A549 (cell line): Measurements from ENCODE around the gene WDSUB1. TPM values are rescaled to one million over a fixed set of nuclear protein-coding genes. Genes with fewer than 3 reads are reported as not detected.

ENCODE experiments used
- ATAC-seq, 2 experiments: fragments of 200-7000 bp in 1 of 2; fragments of >200 bp in 1 of 2; cut with Nextera tagmentation in 1 of 2; cut with Tn5 transposase in 1 of 2; 3 replicates each; pipeline versions ENCODE4 v1.8.0 to v1.9.1; 2018 to 2020; ENCODE audit warnings: mild to moderate bottlenecking in 1 of 2, moderate library complexity in 1 of 2
- CTCF ChIA-PET: fragments of 300-600 bp; sonication (Branson Sonifier 250); formaldehyde crosslinking; extraction: SDS; loops from one replicate; lab custom pipeline; 2021; ENCODE audit warnings: antibody characterized with exemption, inconsistent platforms; lab: Yijun Ruan, JAX
- POLR2A ChIA-PET: fragments of 350-600 bp; formaldehyde crosslinking; extraction: SDS; loops from one replicate; lab custom pipeline; 2021; ENCODE audit warnings: antibody characterized with exemption, inconsistent platforms; lab: Yijun Ruan, JAX
- DNase-seq, 2 experiments: peaks; one replicate each; pipeline versions ENCODE4 v3.0.0 to v3.0.0-alpha.2; 2011 to 2016; ENCODE audit warnings: low read depth in 1 of 2, low spot score in 1 of 2
- FAIRE-seq: peaks from 2 replicates; lab custom pipeline; 2011; peaks lifted over from hg19 to GRCh38; lab: Jason Lieb, UNC
- H3K27ac ChIP-seq, 2 experiments: fragments of >200 bp; sonication (Bioruptor Twin); formaldehyde crosslinking; 3 replicates each; pipeline ENCODE4 v1.5.1; 2016 to 2017
- H3K4me1 ChIP-seq: fragments of >200 bp; sonication (Bioruptor Twin); formaldehyde crosslinking; 3 replicates; pipeline ENCODE4 v1.6.1; 2016
- H3K4me2 ChIP-seq: fragments of >200 bp; sonication (Bioruptor Twin); formaldehyde crosslinking; 3 replicates; pipeline ENCODE4 v1.6.1; 2016
- H3K4me3 ChIP-seq: fragments of >200 bp; sonication (Bioruptor Twin); formaldehyde crosslinking; 3 replicates; pipeline ENCODE4 v1.5.1; 2016
- H3K9me3 ChIP-seq: fragments of >200 bp; sonication (Bioruptor Twin); formaldehyde crosslinking; 3 replicates; pipeline ENCODE4 v1.6.1; 2016
- BHLHE40 ChIP-seq: IDR thresholded peaks from 2 replicates; pipeline ENCODE4 v1.6.1; 2012; ENCODE audit warnings: low read depth, low read length, inconsistent platforms
- CBX8 ChIP-seq: fragments of 200-600 bp; sonication (generic); IDR thresholded peaks from 2 replicates; pipeline ENCODE4 v1.6.1; 2016
- CEBPB ChIP-seq, 2 experiments: fragments of >200 bp in 1 of 2; sonication (Bioruptor Twin) in 1 of 2; formaldehyde crosslinking in 1 of 2; IDR thresholded peaks; 2 replicates each; pipeline ENCODE4 v1.6.1; 2012 to 2016
- CHD4 ChIP-seq: fragments of 200-600 bp; sonication (generic); IDR thresholded peaks from 2 replicates; pipeline ENCODE4 v1.6.1; 2016; ENCODE audit warnings: antibody characterized with exemption, mild to moderate bottlenecking, borderline replicate concordance
- CTCF ChIP-seq: fragments of >200 bp; sonication (Bioruptor Twin); formaldehyde crosslinking; IDR thresholded peaks from 3 replicates; pipeline ENCODE4 v1.5.1; 2016
- ELK1 ChIP-seq: fragments of 150-350 bp; IDR thresholded peaks from 2 replicates; pipeline ENCODE4 v1.6.1; 2014; ENCODE audit warnings: low read depth, mild to moderate bottlenecking, low read length
- GATA3 ChIP-seq: IDR thresholded peaks from 2 replicates; pipeline ENCODE4 v1.6.1; 2012; ENCODE audit warnings: borderline replicate concordance
- HDAC2 ChIP-seq: fragments of 200-600 bp; sonication (generic); IDR thresholded peaks from 2 replicates; pipeline ENCODE4 v1.6.1; 2016
- HMGXB4 ChIP-seq: fragments of 250-450 bp; sonication (Bioruptor Pico); IDR thresholded peaks from 2 replicates; pipeline ENCODE4 v1.5.0; 2021; ENCODE audit warnings: mild to moderate bottlenecking, moderate library complexity, borderline replicate concordance
- JUN ChIP-seq, 2 experiments: fragments of >200 bp; sonication (Bioruptor Twin); formaldehyde crosslinking; IDR thresholded peaks; 2 replicates in 1 of 2; 3 replicates in 1 of 2; pipeline ENCODE4 v1.6.1; 2016 to 2017
- JUNB ChIP-seq: fragments of >200 bp; sonication (Bioruptor Twin); formaldehyde crosslinking; IDR thresholded peaks from 2 replicates; pipeline ENCODE4 v1.6.1; 2016
- KDM1A ChIP-seq: fragments of 200-600 bp; sonication (generic); IDR thresholded peaks from 2 replicates; pipeline ENCODE4 v1.6.1; 2016; ENCODE audit warnings: low read depth, mild to moderate bottlenecking
- MAFK ChIP-seq: fragments of 450-650 bp; IDR thresholded peaks from 2 replicates; pipeline ENCODE4 v1.6.1; 2014; ENCODE audit not compliant: partially characterized antibody
- MYC ChIP-seq: IDR thresholded peaks from 2 replicates; pipeline ENCODE4 v1.6.1; 2012; ENCODE audit warnings: mild to moderate bottlenecking, inconsistent platforms, low read length, improper control_type of control experiment, borderline replicate concordance
- PHF8 ChIP-seq: fragments of 200-600 bp; sonication (generic); IDR thresholded peaks from 2 replicates; pipeline ENCODE4 v1.6.1; 2016; ENCODE audit warnings: low read depth, mild to moderate bottlenecking, antibody characterized with exemption, moderate library complexity, borderline replicate concordance
- RARB ChIP-seq: fragments of 250-450 bp; sonication (Bioruptor Pico); IDR thresholded peaks from 2 replicates; pipeline ENCODE4 v1.8.0; 2021; ENCODE audit warnings: mild to moderate bottlenecking, moderate library complexity
- RCOR1 ChIP-seq: fragments of 150-350 bp; IDR thresholded peaks from 2 replicates; pipeline ENCODE4 v1.6.1; 2014; ENCODE audit warnings: antibody characterized with exemption, low read length, low read depth
- RFX5 ChIP-seq: fragments of 450-650 bp; IDR thresholded peaks from 2 replicates; pipeline ENCODE4 v1.7.1; 2014; ENCODE audit warnings: antibody characterized with exemption, mild to moderate bottlenecking, moderate library complexity
- SMC3 ChIP-seq: fragments of >200 bp; sonication (Bioruptor Twin); formaldehyde crosslinking; IDR thresholded peaks from 3 replicates; pipeline ENCODE4 v1.6.1; 2018; ENCODE audit warnings: inconsistent platforms
- TFCP2L1 ChIP-seq: fragments of 250-450 bp; sonication (Bioruptor Pico); IDR thresholded peaks from 2 replicates; pipeline ENCODE4 v1.5.0; 2021; ENCODE audit warnings: mild to moderate bottlenecking
- TP53 ChIP-seq: fragments of 250-450 bp; sonication (Bioruptor Pico); IDR thresholded peaks from 2 replicates; pipeline ENCODE4 v1.5.0; 2021; ENCODE audit warnings: mild to moderate bottlenecking, moderate library complexity
- USF2 ChIP-seq: fragments of 450-650 bp; IDR thresholded peaks from 2 replicates; pipeline ENCODE4 v1.6.1; 2014; ENCODE audit warnings: antibody characterized with exemption
- ZFP36 ChIP-seq: fragments of 450-650 bp; IDR thresholded peaks from 2 replicates; pipeline ENCODE4 v1.6.1; 2014; ENCODE audit warnings: borderline replicate concordance; ENCODE audit not compliant: partially characterized antibody
- WGBS: methylation state at CpG from one replicate; pipeline ENCODE4 v1.1.6; 2017; ENCODE audit errors: missing lambda C conversion rate; 5-methylcytosine and 5-hydroxymethylcytosine counted together
- polyA plus RNA-seq, 4 experiments: library from polyadenylated mRNA; depleted of rRNA in 3 of 4; stranded (reverse); fragments of >200 nt; fragmentation: RNase III in 1 of 4; extraction: RNeasy Plus Mini Kit Qiagen cat#74134 plus additional on column Dnase treatment in 1 of 4; gene quantifications; 2 replicates in 3 of 4; 3 replicates in 1 of 4; pipeline ENCODE4 v1.2.3, GENCODE V29; 2011 to 2017

The WDSUB1 gene
- polyA plus RNA-seq, 2 of the 4 experiments (the other 2 are of a cell fraction): 9.1 to 11.7 TPM

GRCh38 chr2:159229476-159230144, 56.9 kb downstream of the WDSUB1 start:
- FAIRE-seq (no peak), DNase-seq (no peak)
- Histone ChIP-seq H3K4me3 (no peak overlapping the region), H3K4me1 (peaks cover 8% of the 10 kb centered on the region), H3K27ac (no peak overlapping the region), H3K9me3 (no peaks in the 10 kb centered on the region)
- ChIA-PET CTCF (interaction anchor here (0.6 to 1.3 kb wide), 2 partner anchors 10 to 44 kb away, joined by 3 read pairs; no protein-coding TSS in a partner anchor), POLR2A (no interaction called here)
- 88% methylated on average over 14 of the region's 15 CpGs for WGBS
- no peak for TF ChIP-seq JUN (IDR thresholded peaks at IDR 0.05)
- TF ChIP-seq, all 56 proteins: peak for 0
- H3K4me2 ChIP-seq: no peak overlapping the region
- ATAC-seq: no peak

GRCh38 chr2:159228081-159228581, 58.4 kb downstream of the WDSUB1 start:
- H3K4me2 ChIP-seq: no peak overlapping the region
- POLR2A ChIA-PET: no interaction called here
- ATAC-seq (no peak), FAIRE-seq (no peak), DNase-seq (no peak)
- no peak overlapping the region for H3K4me3 ChIP-seq
- CTCF ChIA-PET: no interaction called here
- H3K9me3 ChIP-seq: no peaks in the 10 kb centered on the region
- H3K4me1 ChIP-seq: peaks cover 8% of the 10 kb centered on the region
- TF ChIP-seq GATA3 (no peak), CBX8 (no peak), CHD4 (no peak), TP53 (no peak), BHLHE40 (no peak), MYC (no peak), CEBPB (IDR thresholded peaks at IDR 0.05) (no peak), SMC3 (no peak), TFCP2L1 (CRISPR knock-in tag) (no peak), ZFP36 (no peak), RARB (CRISPR knock-in tag) (no peak)
- WGBS: 94% methylated on average over 14 of the region's 14 CpGs
- H3K27ac ChIP-seq: no peak overlapping the region

GRCh38 chr2:159227467-159227866, 59.0 kb downstream of the WDSUB1 start:
- CTCF ChIA-PET: no interaction called here
- 60% methylated on average over 3 of the region's 3 CpGs for WGBS
- no peak for FAIRE-seq
- Histone ChIP-seq H3K4me3 (no peak overlapping the region), H3K4me1 (peaks cover 8% of the 10 kb centered on the region), H3K27ac (no peak overlapping the region), H3K4me2 (no peak overlapping the region), H3K9me3 (no peaks in the 10 kb centered on the region)
- no peak for TF ChIP-seq HMGXB4 (CRISPR knock-in tag)
- POLR2A ChIA-PET: no interaction called here
- ATAC-seq: no peak
- DNase-seq: no peak

- ChIA-PET CTCF (no interaction called here), POLR2A (no interaction called here)
- Histone ChIP-seq H3K4me1 (peaks cover 8% of the 10 kb centered on the region), H3K27ac (no peak overlapping the region), H3K9me3 (no peaks in the 10 kb centered on the region), H3K4me3 (no peak overlapping the region), H3K4me2 (no peak overlapping the region)
- DNase-seq: no peak
- no peak for TF ChIP-seq HDAC2
- no peak for TF ChIP-seq ELK1
- no peak for TF ChIP-seq TFCP2L1 (CRISPR knock-in tag)
- TF ChIP-seq RFX5: no peak
- no peak for TF ChIP-seq JUNB
- no peak for TF ChIP-seq PHF8
- TF ChIP-seq RCOR1: no peak
- TF ChIP-seq JUN (IDR thresholded peaks at IDR 0.05): no peak
- TF ChIP-seq USF2: no peak
- no peak for TF ChIP-seq CTCF
- TF ChIP-seq MAFK: no peak
- TF ChIP-seq KDM1A: no peak
- no peak for TF ChIP-seq CEBPB (IDR thresholded peaks at IDR 0.05)
- no peak for ATAC-seq
- FAIRE-seq: no peak
Measured at GRCh38 chr2:159226608-159227385, 59.7 kb downstream of the WDSUB1 start.
